ENCODE results near the gene CCDC91.
"Not testable (repeated sequence)": the region's sequence is repeated elsewhere in the genome, so short reads cannot be mapped to it uniquely, and the experiment has no call there.

The CCDC91 gene

DNA sequence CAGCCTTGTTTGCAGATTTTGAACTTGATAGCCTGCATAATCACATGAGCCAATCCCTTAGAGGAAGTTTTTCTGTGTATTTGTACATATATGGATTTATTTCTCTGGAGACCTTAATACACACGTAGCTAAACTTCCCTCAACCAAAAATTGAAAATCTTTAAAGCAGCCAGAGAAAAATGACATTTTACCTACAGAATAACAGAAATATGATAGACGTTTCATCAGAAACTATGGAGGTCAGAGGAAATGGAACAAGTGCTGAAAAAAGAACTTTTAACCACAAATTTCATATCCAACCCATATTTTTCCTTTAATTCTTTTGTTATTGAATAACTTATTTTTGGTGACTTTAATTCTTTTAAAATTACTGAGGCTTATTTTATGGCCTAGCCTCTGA, 177.7 kb downstream of the CCDC91 start:
- no peak for DNase-seq (ENCODE audit: low spot score)

DNA sequence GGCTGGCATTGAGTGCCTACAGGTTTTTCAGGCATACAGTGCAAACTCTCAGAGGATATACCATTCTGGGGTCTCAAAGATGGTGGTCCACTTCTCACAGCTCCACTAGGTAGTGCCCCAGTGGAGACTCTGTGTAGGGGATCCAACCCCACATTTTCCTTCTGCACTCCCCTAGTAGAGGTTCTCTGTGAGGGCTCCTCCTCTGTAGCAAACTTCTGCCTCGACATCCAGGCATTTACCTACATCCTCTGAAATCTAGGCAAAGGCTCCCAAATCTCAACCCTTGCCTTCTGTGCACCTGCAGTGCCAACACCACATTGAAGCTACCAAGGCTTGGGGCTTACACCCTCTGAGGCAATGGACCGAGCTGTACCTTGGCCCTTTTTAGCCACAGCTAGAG, 179.2 kb downstream of the CCDC91 start:
- DNase-seq (ENCODE audit: low spot score) = no peak

DNA sequence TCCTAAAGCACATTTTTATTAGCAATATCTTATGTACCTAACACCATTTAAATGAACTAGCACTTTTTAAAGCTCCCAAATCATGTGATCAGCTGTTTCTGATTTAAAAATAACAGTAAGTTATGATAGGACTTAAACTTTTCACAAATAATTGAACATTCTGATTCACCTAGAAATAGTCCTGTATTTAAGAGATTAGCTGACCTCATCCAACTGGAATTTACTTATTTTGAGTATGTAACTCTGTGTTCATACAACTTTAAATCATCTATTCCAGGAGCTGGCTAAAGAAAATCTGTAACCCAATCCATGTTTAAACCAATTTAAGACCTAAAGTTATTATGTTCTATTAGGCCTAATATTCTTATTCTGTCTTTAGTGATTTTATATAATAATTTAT, 184.3 kb downstream of the CCDC91 start:
- no peak for DNase-seq (ENCODE audit: low spot score)

DNA sequence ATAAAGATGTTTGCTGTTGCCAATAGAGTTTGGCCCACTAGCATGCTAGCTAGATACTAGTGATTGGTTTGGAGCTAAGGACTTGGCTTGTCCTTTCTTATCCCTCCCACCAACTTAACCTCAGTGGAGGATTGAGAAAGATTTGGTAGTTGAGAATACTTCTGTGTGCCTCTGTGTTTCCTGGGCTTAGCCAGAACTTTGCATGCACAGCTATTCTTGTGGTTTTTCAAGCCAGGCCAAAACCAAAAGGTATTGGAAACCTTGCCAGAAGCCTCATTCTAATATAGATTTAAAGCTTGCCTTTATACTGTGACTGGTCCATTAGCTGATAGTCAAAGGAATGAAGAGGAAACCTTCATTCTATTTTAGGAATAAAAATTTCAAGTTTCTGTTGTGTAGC, 188.5 kb downstream of the CCDC91 start:
- no peak for DNase-seq (ENCODE audit: low spot score)

DNA sequence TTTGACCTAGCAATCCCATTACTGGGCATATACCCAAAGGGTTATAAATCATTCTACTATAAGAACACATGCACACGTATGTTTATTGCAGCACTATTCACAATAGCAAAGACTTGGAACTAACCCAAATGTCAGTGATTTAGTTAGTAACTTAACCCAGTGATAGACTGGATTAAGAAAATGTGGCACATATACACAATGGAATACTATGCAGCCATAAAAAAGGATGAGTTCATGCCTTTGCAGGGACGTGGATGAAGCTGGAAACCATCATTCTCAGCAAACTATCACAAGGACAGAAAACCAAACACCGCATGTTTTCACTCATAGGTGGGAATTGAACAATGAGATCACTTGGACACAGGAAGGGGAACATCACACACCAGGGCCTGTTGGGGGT, 189.5 kb downstream of the CCDC91 start:
- DNase-seq (ENCODE audit: low spot score) = not testable (repeated sequence)

DNA sequence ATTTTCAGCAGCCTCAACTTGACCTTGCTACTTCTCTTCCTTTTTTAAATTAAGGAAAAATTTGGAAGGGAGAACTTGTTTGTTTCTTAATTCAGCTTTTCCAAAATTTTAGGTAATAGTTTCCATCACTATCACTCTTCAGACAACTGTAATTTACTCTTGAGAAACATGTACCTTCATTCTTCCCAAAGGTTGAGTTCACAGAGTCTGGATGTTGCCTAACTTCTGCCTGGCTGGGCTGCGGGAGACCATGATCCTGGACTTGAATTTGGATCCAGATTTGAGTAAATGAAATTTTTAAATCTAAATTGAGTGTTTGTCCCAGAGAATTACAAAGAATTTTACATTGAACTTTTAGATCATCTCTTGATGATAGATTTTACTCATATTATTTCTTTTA, 193.1 kb downstream of the CCDC91 start:
- DNase-seq (ENCODE audit: low spot score) = no peak

DNA sequence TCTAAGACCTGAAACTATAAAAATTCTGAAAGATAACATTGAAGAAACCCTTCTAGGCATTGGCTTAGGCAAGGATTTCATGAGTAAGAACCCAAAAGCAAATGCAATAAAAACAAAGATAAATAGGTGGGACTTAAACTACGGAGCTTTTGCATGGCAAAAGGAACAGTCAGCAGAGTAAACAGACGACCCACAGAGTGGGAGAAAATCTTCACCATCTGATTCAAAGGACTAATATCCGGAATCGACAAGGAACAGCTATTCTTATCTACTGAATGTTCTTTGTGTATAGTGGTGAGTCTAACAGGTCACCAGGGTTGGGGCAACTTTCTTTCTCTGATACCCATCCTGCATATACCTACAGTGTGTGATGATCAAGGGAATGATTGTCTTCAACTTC, 198.6 kb downstream of the CCDC91 start:
- DNase-seq (ENCODE audit: low spot score) = no peak

DNA sequence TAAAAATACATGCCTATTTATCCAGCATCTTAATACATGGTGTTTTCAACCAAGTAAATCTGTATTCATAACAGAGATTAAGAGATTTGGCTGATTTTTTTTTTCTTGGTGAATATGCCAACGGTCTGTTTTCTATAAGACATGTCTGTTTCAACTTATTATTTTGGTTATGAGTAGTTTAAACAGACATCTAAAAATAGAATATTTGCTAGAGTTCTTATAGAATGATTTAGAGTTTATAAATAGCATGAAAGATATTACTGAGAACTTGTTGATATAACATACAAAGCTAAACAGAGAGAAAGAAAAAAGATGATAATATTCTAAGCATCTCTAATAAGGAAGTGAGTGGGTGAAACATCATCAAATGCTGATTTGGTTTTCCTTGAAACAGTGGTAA, 199.9 kb downstream of the CCDC91 start:
- DNase-seq (ENCODE audit: low spot score) = no peak

DNA sequence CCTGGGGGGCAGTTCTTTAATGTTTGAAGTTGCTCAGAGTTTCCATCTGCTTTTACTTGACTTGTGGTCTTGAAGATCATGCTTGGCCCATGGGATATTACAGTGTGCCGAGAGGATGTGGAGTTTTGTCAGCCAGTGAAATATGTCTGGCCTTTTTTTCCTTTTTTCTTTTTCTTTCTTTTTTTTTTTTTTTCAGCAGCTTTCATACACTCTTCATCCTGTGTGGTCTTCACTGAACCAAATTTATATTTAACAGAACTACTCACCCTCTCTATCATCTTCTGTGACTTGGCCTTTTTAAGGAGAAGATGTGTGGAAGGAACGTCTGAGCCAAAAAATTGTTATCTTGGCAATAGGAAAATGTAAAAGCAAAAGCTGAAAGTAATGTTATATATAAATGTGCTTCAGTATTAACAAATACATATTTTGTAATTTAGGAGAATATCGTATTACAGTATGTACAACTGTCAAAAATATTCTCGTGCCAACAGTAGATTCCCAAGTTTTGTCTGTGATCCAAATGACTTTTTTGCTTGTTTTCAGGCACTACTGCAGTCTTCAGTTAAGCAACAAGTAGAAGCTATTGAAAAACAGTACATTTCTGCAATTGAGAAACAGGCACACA, 200.6 kb downstream of the CCDC91 start:
- no peak for DNase-seq (ENCODE audit: low spot score)

DNA sequence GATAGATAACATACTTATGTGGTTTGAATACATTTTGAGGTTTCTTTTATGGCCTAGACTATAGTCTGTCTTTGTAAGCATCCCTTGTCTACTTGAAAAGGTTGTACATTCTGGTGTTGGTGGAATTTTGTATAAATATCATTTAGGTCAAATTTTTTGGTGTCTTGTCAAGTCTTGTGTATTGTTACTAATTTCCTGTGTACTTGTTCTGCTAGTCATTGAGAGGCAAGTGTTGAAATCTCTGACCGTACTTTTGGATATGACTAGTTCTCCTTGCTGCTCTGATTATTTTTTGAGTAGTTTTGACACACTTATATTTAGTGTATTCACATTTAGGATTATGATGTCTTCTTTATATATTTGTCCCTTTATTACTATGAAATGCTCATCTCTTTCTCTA, 219.6 kb downstream of the CCDC91 start:
- DNase-seq (ENCODE audit: low spot score) = no peak

DNA sequence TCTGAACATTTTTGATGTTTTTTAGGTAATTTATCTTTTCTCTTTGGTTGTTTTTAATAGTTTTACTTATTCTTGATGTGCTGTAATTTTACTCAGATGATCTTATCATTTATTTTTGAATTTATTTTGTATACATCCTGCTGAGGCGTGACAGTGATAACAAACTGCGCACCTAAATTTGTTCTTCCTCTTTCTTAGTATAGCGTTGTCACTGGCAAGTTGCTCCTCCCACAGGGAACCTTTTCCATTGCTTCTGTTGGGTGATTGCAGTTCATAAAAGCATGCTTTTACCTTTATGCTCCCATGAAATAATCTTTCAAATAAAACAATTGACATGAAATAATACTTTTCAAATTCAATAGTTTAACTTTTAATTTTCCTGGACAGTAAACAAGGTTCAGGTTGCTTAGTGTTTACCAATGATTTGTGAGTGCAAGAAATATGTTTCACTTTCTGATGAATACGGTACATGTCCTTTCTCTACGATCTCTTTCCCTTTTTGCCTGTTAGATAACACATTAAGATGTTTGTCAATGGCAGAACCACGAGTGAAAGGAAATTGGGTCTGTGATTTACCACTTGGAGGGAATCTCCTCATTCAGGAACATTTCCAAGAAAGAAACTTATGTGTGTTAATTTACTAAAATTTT, 223.3 kb downstream of the CCDC91 start:
- DNase-seq (ENCODE audit: low spot score) = no peak

DNA sequence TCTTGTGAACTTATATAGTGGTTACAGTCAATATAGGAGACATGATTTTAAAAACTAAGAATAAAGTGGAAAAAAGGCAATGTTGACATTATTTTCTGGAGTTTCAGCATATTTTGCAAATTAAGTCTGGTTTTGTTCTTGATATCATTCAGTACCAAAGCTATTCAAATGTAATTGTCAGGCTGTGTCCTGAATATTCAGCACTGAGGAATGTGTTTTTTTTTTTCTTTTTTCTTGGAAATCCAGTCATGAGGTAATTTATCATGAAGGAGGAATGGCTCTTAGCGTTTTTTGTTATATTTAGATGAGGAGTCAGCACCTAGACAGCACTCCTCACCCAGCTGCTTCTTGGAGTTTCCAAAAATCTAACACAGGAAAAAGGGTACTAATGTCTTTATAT, 225.5 kb downstream of the CCDC91 start:
- no peak for DNase-seq (ENCODE audit: low spot score)

DNA sequence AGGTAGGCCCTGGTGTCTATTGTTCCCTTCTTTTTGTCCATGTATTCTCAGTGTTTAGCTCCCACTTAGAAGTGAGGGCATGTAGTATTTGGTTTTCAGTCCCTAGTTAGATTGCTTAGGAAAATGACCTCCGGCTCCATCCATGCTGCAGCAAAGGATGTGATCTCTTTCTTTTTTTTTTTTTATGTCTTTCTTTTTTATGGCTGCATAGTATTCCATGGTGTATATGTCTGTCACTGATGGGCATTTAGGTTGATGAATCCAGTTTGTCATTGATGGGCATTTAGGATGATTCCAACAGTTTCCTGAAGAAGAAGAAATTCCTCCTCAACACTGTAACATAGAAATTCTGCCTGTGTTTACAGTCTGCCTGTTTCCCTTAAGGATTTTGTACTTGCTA, 231.1 kb downstream of the CCDC91 start:
- DNase-seq (ENCODE audit: low spot score) = no peak

DNA sequence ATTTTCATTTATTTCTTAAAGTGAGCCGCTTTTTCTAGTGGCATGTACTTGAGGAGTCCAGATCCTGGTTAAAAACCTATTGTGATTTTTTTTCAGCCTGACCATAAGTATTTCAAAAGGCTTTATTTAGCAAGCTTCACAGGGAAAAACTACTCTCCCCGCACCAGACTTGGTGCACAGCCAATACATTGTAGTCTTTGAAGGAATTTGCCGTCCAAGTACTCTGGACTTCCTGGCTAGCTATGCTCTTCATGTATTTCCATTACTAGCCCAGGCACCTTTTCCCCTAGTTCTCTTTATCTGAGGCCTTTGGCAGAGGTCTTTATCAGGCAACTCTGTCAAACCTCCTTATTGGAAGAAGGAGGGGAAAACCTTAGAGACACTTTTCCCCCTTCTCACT, 234.7 kb downstream of the CCDC91 start:
- DNase-seq (ENCODE audit: low spot score) = no peak

DNA sequence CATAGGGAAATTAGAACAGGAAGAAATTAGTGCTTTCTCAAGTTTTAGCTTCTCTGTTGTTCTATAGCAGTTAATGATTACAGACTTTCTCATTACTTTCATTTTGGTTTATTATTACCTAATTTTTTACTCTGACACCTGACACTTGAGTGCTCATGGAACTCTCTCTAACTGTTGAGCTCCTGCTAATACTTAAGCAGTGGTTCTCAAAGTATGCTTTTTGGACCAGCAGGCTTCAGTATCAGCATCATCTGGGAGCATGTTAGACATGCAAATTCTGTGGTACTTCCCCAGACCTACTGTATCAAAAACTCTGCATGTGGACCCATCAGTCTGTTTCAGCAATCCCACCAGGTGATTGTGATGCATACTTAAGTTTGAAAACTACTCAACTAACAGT, 235.3 kb downstream of the CCDC91 start:
- DNase-seq (ENCODE audit: low spot score) = no peak

DNA sequence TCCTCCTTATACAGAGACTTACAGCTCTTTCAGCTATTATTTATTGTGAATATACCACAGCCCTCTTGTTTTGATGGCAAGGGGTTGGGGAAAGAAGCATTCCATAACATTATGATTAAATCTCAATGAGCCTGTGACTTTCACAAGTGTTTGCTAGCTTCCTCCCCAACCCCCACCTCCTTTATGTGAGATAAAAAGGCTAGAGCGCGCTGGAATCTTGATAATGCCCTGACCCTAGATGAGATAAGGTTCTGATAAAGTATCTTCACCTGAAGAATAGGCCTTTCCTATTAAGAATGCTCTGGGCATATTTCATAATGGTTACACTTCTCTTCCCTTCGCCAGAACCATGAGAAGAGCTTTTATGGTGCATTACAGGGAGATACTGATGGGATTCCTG, 236.8 kb downstream of the CCDC91 start:
- DNase-seq (ENCODE audit: low spot score) = no peak

DNA sequence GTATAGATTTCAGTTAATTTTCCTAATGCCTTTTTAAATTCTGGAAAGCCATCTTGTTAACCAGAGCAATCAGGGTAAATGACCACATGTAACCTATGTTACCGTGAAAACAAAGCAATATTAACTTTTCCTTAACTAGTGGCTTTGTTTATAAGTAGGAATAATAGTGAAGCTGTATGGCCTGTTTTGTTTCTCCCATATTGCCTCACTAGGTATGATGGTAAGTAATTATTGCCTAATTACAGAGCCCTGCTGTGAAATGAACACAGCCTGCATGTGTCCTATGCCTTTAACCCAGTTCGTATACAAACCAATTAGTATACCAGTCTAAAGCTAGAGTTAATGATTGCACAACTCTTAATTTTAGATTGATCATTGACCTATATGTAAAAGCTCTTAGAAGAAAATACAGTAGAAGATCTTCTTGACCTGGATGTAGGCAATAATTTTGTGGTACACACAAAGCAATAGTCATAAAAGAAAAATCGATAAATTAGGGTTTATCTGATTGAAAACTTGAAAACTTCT, 249.9 kb downstream of the CCDC91 start:
- DNase-seq (ENCODE audit: low spot score) = no peak

DNA sequence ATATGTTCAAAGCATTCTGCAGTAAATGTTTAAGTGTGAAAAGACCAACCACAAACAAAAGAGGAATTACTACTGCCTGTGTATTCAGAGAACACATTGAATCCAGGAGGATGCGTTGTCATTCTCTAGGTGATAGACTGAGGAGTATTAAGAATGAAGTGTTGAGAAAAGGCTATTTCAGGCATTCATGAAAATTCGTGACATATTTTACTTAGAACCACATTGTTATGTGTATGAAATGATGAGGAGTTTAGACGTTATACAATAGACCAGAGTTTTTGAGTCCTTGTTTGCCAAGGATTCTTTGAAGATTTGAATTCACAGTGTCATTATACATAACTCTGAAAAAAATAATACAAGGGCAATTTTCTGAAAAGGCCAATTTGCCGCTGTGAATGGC, 251.8 kb downstream of the CCDC91 start:
- no peak for DNase-seq (ENCODE audit: low spot score)

DNA sequence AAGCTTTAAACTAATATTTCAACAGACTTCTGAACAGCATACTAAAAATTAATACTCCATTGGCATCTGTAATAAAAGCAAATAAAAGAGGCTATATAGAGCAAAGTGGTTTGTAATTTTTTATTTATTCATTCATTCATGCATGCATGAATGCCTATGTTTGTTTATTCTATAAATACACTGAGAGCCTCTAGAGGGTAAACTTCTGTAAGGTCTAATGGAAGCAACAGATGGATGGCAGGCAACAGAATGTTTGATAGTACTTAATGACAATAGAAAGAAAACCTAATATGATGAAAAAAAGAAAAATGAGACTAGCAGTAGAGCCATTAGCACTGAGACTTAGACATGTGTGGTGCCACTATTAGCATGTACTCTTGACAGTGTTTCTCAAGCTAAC, 253.1 kb downstream of the CCDC91 start:
- DNase-seq (ENCODE audit: low spot score) = no peak

DNA sequence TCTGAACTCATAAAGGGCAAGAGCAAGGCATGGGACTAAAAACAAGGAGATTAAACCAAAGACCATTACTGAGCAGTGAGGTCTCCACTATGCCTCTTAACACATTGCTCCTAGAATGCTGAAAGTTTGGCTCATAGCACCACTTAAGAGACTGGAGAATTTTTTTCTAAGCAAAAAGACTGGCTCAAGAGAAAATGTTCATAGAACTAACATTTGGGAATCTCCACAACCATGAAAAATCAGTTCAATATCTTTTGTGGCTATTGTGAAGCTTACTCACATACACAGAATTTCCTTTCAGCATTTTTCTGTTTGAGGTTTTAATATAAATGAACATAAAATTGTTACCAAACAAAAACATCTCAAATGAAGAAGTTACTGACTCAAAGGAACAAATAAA, 255.8 kb downstream of the CCDC91 start:
- no peak for DNase-seq (ENCODE audit: low spot score)

DNA sequence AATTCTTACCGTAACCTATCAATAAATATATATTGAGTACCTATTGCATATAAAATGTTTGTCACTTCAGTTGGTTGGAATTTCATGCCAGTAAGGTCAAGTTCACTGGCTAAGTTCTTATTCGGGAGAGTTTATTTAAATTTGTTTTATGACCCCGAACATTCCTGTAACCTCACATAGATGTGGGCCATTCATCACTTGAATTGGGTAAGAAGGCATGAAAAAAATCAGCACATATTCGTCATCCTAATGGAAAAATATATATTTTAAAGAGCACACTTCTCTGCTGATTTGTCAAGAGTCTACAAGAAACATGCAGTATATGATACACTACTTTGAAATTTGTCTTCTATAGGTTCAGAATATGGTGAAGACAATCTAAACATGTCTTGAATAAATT, 263.4 kb downstream of the CCDC91 start:
- no peak for DNase-seq (ENCODE audit: low spot score)

DNA sequence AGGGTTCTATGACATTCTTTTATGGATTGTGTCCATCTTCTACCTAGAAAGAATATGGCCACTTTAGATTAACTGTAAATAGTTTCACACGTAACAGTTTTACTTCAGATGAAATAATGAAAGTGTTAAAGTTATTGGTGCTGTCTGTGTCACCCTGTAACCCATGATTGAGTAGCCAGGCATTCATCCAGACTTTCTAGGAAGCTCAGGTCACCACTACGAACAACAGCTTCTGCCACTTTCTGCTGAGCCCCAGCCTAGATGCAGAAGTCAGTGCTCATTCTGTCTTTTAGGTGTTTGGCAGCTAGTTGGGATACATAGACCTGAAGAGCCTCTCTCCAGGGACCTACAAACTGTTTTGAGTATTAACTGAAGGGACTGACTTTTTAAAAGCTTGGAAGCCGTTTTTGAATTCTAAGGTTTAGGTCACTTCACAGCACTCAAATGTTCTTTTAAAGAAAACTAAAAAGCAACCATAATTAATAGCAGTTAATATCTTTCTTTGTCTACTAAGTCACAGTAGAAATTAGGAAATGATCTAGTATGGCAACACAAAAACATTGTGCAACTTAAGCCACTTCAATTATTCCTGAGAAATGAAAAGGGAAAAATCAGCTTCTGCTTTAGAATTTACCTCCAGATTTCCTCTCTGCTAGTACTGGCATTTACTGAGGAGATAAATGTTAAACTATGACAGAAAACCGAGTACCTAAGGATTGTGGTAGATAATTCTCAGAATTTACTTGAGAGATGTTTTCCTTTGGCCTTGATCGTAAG, 266.9 kb downstream of the CCDC91 start:
- DNase-seq (ENCODE audit: low spot score) = no peak

DNA sequence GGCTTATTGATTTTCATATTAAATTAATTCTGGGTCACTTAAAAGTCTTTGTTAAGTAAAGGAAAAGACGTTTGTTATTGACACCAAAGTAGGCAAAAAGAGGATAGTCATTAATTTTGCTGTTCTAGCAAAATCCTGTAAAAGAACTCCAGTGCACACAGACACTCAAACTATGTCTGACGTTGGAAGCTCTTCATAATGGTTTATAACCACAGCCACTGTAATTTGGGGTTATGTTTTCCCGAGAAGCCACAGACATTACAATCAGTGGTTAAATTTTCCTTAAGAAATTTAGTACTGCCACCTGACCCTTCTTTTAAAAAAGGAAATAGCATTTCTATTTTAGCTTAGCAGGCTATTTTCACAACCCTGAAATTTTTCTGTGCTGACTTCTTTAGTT, 267.5 kb downstream of the CCDC91 start:
- no peak for DNase-seq (ENCODE audit: low spot score)

All from hematopoietic multipotent progenitor cell treated with erythropoietin and hydrocortisone succinate and interleukin-3 and kit ligand, for 15 days (in vitro differentiated cells).